Ovary (tissue), 3 donors: ENCODE results near the gene ST3GAL3.

ENCODE experiments used
- CTCF ChIP-seq, 3 donors: fragments of 450-650 bp in 2 of 3; fragments of 200-600 bp in 1 of 3; IDR thresholded peaks; one replicate each; pipeline versions ENCODE4 v1.5.1 to v1.8.0; 2016 to 2022; ENCODE audit warnings: antibody characterized with exemption in 3 of 3, mild to moderate bottlenecking in 1 of 3
- EP300 ChIP-seq: sonication (generic); formaldehyde crosslinking; IDR thresholded peaks from one replicate; pipeline ENCODE4 v1.6.1; 2017; ENCODE audit warnings: antibody characterized with exemption
- POLR2A ChIP-seq: fragments of 450-650 bp; IDR thresholded peaks from one replicate; pipeline ENCODE4 v1.6.1; 2017; ENCODE audit warnings: antibody characterized with exemption, mild to moderate bottlenecking, moderate library complexity
- donor health status: DM: no; HTN: no; CAD: no.

- TF ChIP-seq POLR2A (no peak), CTCF (IDR thresholded peaks at IDR 0.05) (no peak), EP300 (no peak)
These were observed 231.0 kb downstream of the ST3GAL3 start for GRCh38 chr1:43938383-43938782.
